ENCODE data around the gene ZEB2. TPM values are rescaled to one million over a fixed set of nuclear protein-coding genes. Genes with fewer than 3 reads are reported as not detected.

The ZEB2 gene
- total RNA-seq, 4 donors from 2014 or later, result 168 to 344 (median 251) TPM

GRCh38 chr2:144547494-144547893 lies 27.6 kb upstream of the ZEB2 start:
- no peak for ATAC-seq (ENCODE audit: low FRiP score)
- no peak for DNase-seq (ENCODE audit: low spot score)
- no peak for TF ChIP-seq CTCF (IDR thresholded peaks at IDR 0.05)

- DNase-seq (ENCODE audit: low spot score) (no peak), ATAC-seq (ENCODE audit: low FRiP score) (no peak)
- TF ChIP-seq CTCF (IDR thresholded peaks at IDR 0.05), result no peak
Observed at GRCh38 chr2:144546933-144547332, 27.0 kb upstream of the ZEB2 start.

- no peak for TF ChIP-seq CTCF (IDR thresholded peaks at IDR 0.05)
- DNase-seq (ENCODE audit: low spot score), result no peak
- ATAC-seq (ENCODE audit: low FRiP score), result no peak
Observed at GRCh38 chr2:144545787-144546186, 25.9 kb upstream of the ZEB2 start.

GRCh38 chr2:144544053-144544452 lies 24.1 kb upstream of the ZEB2 start:
- TF ChIP-seq CTCF (IDR thresholded peaks at IDR 0.05), result no peak
- no peak for ATAC-seq (ENCODE audit: low FRiP score)

GRCh38 chr2:144541396-144541795 lies 21.5 kb upstream of the ZEB2 start:
- DNase-seq (ENCODE audit: low spot score) (no peak), ATAC-seq (ENCODE audit: low FRiP score) (no peak)
- TF ChIP-seq CTCF (IDR thresholded peaks at IDR 0.05), result no peak

More at GRCh38 chr2:144544053-144544452, 24.1 kb upstream of the ZEB2 start:
- no peak for DNase-seq (ENCODE audit: low spot score)

- TF ChIP-seq CTCF (IDR thresholded peaks at IDR 0.05), result no peak
- no peak for DNase-seq (ENCODE audit: low spot score)
- ATAC-seq (ENCODE audit: low FRiP score), result no peak
Observed at GRCh38 chr2:144539289-144539782, 19.4 kb upstream of the ZEB2 start.

GRCh38 chr2:144535300-144535699 lies 15.4 kb upstream of the ZEB2 start:
- TF ChIP-seq CTCF (IDR thresholded peaks at IDR 0.05), result no peak
- DNase-seq (ENCODE audit: low spot score), result no peak
- no peak for ATAC-seq (ENCODE audit: low FRiP score)

Data from omental fat pad (tissue), 4 donors.